Measurements from ENCODE around the gene MTREX. TPM values are rescaled to one million over a fixed set of nuclear protein-coding genes. Genes with fewer than 3 reads are reported as not detected.

Gene MTREX
- total RNA-seq, 4 donors from 2014 or later = 50.7 to 68.3 (median 64.1) TPM

GRCh38 chr5:55459572-55459971, 151.8 kb downstream of the MTREX start:
- H3K4me3 ChIP-seq (ENCODE audit: low read depth, poor library complexity, severe bottlenecking) = no peak overlapping the region
- WGBS, 2 donors = 92 to 94% methylated on average over 2 of the region's 2 CpGs
- intact Hi-C loops (cut with DNase I; ENCODE audit: low total_unique reads) = no loop called here
- DNase-seq (ENCODE audit: low spot score in 2 of 2) = no peak
- no peak for TF ChIP-seq POLR2A (IDR thresholded peaks at IDR 0.05)
- TF ChIP-seq CTCF (IDR thresholded peaks at IDR 0.05) = no peak

- no peak overlapping the region for H3K4me3 ChIP-seq (ENCODE audit: low read depth, poor library complexity, severe bottlenecking)
- no peak for DNase-seq (ENCODE audit: low spot score in 2 of 2)
- no peak for TF ChIP-seq CTCF (IDR thresholded peaks at IDR 0.05)
- 95 to 100% methylated on average over 3 of the region's 3 CpGs for WGBS, 2 donors
- intact Hi-C loops (cut with DNase I; ENCODE audit: low total_unique reads) = no loop called here
These were observed 155.8 kb downstream of the MTREX start for GRCh38 chr5:55463613-55464012.

GRCh38 chr5:55467862-55468551, 160.2 kb downstream of the MTREX start:
- intact Hi-C loops (cut with DNase I; ENCODE audit: low total_unique reads) = no loop called here
- no peak for DNase-seq (ENCODE audit: low spot score in 2 of 2)
- 83 to 84% methylated on average over 5 of the region's 5 CpGs for WGBS, 2 donors
- no peak for TF ChIP-seq CTCF (IDR thresholded peaks at IDR 0.05)
- no peak for TF ChIP-seq POLR2A (IDR thresholded peaks at IDR 0.05)
- H3K4me3 ChIP-seq (ENCODE audit: low read depth, poor library complexity, severe bottlenecking) = no peak overlapping the region

GRCh38 chr5:55469839-55470238, 162.1 kb downstream of the MTREX start:
- intact Hi-C loops (cut with DNase I; ENCODE audit: low total_unique reads) = no loop called here
- no peak overlapping the region for H3K4me3 ChIP-seq (ENCODE audit: low read depth, poor library complexity, severe bottlenecking)
- DNase-seq (ENCODE audit: low spot score in 2 of 2) = no peak
- no peak for TF ChIP-seq CTCF (IDR thresholded peaks at IDR 0.05)
- TF ChIP-seq POLR2A (IDR thresholded peaks at IDR 0.05) = no peak

- WGBS, 2 donors = 87 to 90% methylated on average over 1 of the region's 1 CpG
- intact Hi-C loops (cut with DNase I; ENCODE audit: low total_unique reads) = no loop called here
- TF ChIP-seq POLR2A (IDR thresholded peaks at IDR 0.05) (no peak), CTCF (IDR thresholded peaks at IDR 0.05) (no peak)
- no peak overlapping the region for H3K4me3 ChIP-seq (ENCODE audit: low read depth, poor library complexity, severe bottlenecking)
- no peak for DNase-seq (ENCODE audit: low spot score in 2 of 2)
These were observed 162.5 kb downstream of the MTREX start for GRCh38 chr5:55470282-55470681.

- no peak for DNase-seq (ENCODE audit: low spot score in 2 of 2)
- intact Hi-C loops (cut with DNase I; ENCODE audit: low total_unique reads) = no loop called here
- 92 to 100% methylated on average over 1 of the region's 1 CpG for whole genome bisulfite sequencing, 2 donors
- H3K4me3 ChIP-seq (ENCODE audit: low read depth, poor library complexity, severe bottlenecking) = no peak overlapping the region
- TF ChIP-seq CTCF (IDR thresholded peaks at IDR 0.05) = no peak
- TF ChIP-seq POLR2A (IDR thresholded peaks at IDR 0.05) = no peak
These were observed 163.7 kb downstream of the MTREX start for GRCh38 chr5:55471468-55471867.
